Calu3 (cell line): Measurements from ENCODE around the gene COL15A1. TPM values are rescaled to one million over a fixed set of nuclear protein-coding genes. Genes with fewer than 3 reads are reported as not detected.

ENCODE experiments used
- BruUV-seq: library from RNA; stranded (reverse); fragments of 400-500 nt; replicated peaks from 2 replicates; lab custom pipeline; 2021; lab: Mats Ljungman, UMichigan
- CTCF ChIA-PET: fragments of 300-600 bp; sonication (Branson Sonifier 250); formaldehyde crosslinking; loops from one replicate; lab custom pipeline; 2022; ENCODE audit warnings: antibody characterized with exemption; lab: Charles Lee
- DNase-seq: peaks from one replicate; pipeline ENCODE4 v3.0.0; 2022
- H3K27ac Mint-ChIP-seq: one replicate; pipeline ENCODE4 v1.8.0; 2022; ENCODE audit warnings: mixed read lengths; ENCODE audit not compliant: unreplicated experiment
- H3K27me3 Mint-ChIP-seq: one replicate; pipeline ENCODE4 v1.8.0; 2022; ENCODE audit warnings: mixed read lengths; ENCODE audit not compliant: unreplicated experiment
- H3K36me3 Mint-ChIP-seq: one replicate; pipeline ENCODE4 v1.8.0; 2022; ENCODE audit warnings: mild to moderate bottlenecking, moderate library complexity, mixed read lengths; ENCODE audit not compliant: insufficient read depth, unreplicated experiment
- H3K4me1 Mint-ChIP-seq: one replicate; pipeline ENCODE4 v1.8.0; 2022; ENCODE audit warnings: mild to moderate bottlenecking, low read depth, mixed read lengths; ENCODE audit not compliant: unreplicated experiment
- H3K4me3 Mint-ChIP-seq: one replicate; pipeline ENCODE4 v1.8.0; 2022; ENCODE audit warnings: mild to moderate bottlenecking, low read depth, moderate library complexity, mixed read lengths; ENCODE audit not compliant: unreplicated experiment
- H3K9me3 Mint-ChIP-seq: one replicate; pipeline ENCODE4 v1.8.0; 2022; ENCODE audit warnings: low read depth, mixed read lengths; ENCODE audit not compliant: unreplicated experiment
- CTCF ChIP-seq: fragments of 200-600 bp; IDR thresholded peaks from one replicate; pipeline ENCODE4 v1.8.0; 2022; ENCODE audit warnings: antibody characterized with exemption; ENCODE audit not compliant: unreplicated experiment
- intact Hi-C: fragments of 100-400 bp; cut with micrococcal nuclease; formaldehyde crosslinking; loops from one replicate; pipeline ENCODE4 v1.10.0; 2022; ENCODE audit not compliant: unreplicated experiment
- total RNA-seq: library from RNA; stranded (reverse); gene quantifications from 2 replicates; pipeline ENCODE4 v1.2.3, GENCODE V29; 2022

COL15A1 gene
- total RNA-seq, 1 experiment from 2014 or later, result not detected

- BruUV-seq, result no TSS peak
Observed at GRCh38 chr9:98902516-98902915, 41.2 kb upstream of the COL15A1 start.

DNA sequence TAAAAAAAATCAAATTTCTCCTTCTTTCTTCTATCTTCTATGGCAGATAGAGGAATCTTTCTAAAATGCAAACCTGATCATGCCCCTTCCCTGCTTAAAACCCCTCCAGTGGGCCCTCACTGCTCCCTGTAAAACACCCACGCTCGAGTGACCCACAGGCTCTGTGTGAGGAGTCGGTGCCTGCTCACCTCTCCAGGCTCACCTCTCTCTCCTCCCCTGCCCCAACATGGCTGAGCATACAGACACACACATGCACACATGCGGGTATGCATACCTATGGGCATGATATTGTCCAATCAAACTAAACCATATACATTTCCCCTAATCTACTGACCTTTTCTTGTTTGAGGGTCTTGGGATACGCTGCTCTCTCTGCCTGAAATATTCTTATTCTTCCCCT lies 40.8 kb upstream of the COL15A1 start:
- H3K4me3 Mint-ChIP-seq, result no peak overlapping the region

More at GRCh38 chr9:98902516-98902915, 41.2 kb upstream of the COL15A1 start:
- Mint-ChIP-seq H3K4me1 (no peaks in the 10 kb centered on the region), H3K9me3 (no peaks in the 10 kb centered on the region), H3K27me3 (peaks cover 60% of the 10 kb centered on the region), H3K4me3 (no peak overlapping the region), H3K36me3 (no peaks in the 10 kb centered on the region), H3K27ac (no peak overlapping the region)
- no peak for DNase-seq
- CTCF ChIA-PET, result no interaction called here
- intact Hi-C loops, result no loop called here
- no peak for TF ChIP-seq CTCF

GRCh38 chr9:98903961-98904411 lies 39.7 kb upstream of the COL15A1 start:
- CTCF ChIA-PET, result no interaction called here
- H3K27ac Mint-ChIP-seq, result no peak overlapping the region
- intact Hi-C loops, result no loop called here
- no peaks in the 10 kb centered on the region for H3K9me3 Mint-ChIP-seq
- no peak overlapping the region for H3K4me3 Mint-ChIP-seq
- TF ChIP-seq CTCF, result no peak
- no peaks in the 10 kb centered on the region for H3K36me3 Mint-ChIP-seq
- peaks cover 60% of the 10 kb centered on the region for H3K27me3 Mint-ChIP-seq
- no TSS peak for BruUV-seq
- no peak for DNase-seq
- no peaks in the 10 kb centered on the region for H3K4me1 Mint-ChIP-seq

More for the DNA sequence above, 40.8 kb upstream of the COL15A1 start:
- intact Hi-C loops, result no loop called here
- no peak for TF ChIP-seq CTCF
- BruUV-seq, result no TSS peak
- H3K36me3 Mint-ChIP-seq, result no peaks in the 10 kb centered on the region
- no peak overlapping the region for H3K27ac Mint-ChIP-seq
- no peaks in the 10 kb centered on the region for H3K4me1 Mint-ChIP-seq
- no peaks in the 10 kb centered on the region for H3K9me3 Mint-ChIP-seq
- peaks cover 60% of the 10 kb centered on the region for H3K27me3 Mint-ChIP-seq
- CTCF ChIA-PET, result no interaction called here
- DNase-seq, result no peak

- Mint-ChIP-seq H3K27me3 (peaks cover 60% of the 10 kb centered on the region), H3K27ac (no peak overlapping the region), H3K36me3 (no peaks in the 10 kb centered on the region), H3K4me1 (no peaks in the 10 kb centered on the region), H3K4me3 (no peak overlapping the region), H3K9me3 (no peaks in the 10 kb centered on the region)
- TF ChIP-seq CTCF, result no peak
- intact Hi-C loops, result no loop called here
- no peak for DNase-seq
- BruUV-seq, result no TSS peak
- CTCF ChIA-PET, result no interaction called here
Observed at GRCh38 chr9:98905015-98905414, 38.7 kb upstream of the COL15A1 start.
